Nephron progenitor cell (in vitro differentiated cells): ENCODE measurements around the gene CPLANE1.

ENCODE experiments used
- DNase-seq: peaks from one replicate; pipeline ENCODE4 v3.0.0; 2021
- H3K27ac Mint-ChIP-seq: 2 replicates; pipeline ENCODE4 v1.8.0; 2021; ENCODE audit warnings: mild to moderate bottlenecking, moderate library complexity, mixed read lengths
- H3K27me3 Mint-ChIP-seq: 2 replicates; pipeline ENCODE4 v1.8.0; 2021; ENCODE audit warnings: mild to moderate bottlenecking, low read depth, mixed read lengths; ENCODE audit not compliant: poor library complexity
- H3K36me3 Mint-ChIP-seq: 2 replicates; pipeline ENCODE4 v1.8.0; 2021; ENCODE audit warnings: low read depth, mixed read lengths
- H3K4me1 Mint-ChIP-seq: 2 replicates; pipeline ENCODE4 v1.8.0; 2021; ENCODE audit warnings: mixed read lengths
- H3K4me3 Mint-ChIP-seq: 2 replicates; pipeline ENCODE4 v1.8.0; 2021; ENCODE audit warnings: mild to moderate bottlenecking, moderate library complexity, mixed read lengths
- H3K9me3 Mint-ChIP-seq: 2 replicates; pipeline ENCODE4 v1.8.0; 2021; ENCODE audit warnings: mild to moderate bottlenecking, moderate library complexity, mixed read lengths
- TF ChIP-seq, protein P1 (sequence below): fragments of 200-600 bp; sonication (generic); IDR thresholded peaks from 2 replicates; pipeline ENCODE4 v1.5.0; 2021; ENCODE audit warnings: antibody characterized with exemption

The CPLANE1 gene

DNA sequence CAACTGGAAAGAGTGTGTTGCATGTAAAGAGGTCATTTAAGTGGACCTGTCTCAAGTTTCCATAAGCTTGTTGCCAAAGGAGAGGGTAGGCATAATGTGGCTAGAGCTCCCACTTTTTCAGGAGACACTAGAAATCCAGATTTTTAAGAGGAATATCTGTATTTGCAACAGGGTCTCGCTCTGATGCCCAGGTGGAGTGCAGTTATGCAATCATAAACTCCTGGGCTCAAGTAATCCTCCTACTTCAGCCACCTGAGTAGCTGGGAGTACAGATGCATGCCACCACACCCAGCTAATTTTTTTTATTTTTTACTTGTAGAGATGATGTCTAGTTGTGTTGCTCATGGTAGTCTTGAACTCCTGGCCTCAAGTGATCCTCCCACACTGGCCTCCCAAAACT, 189.1 kb downstream of the CPLANE1 start:
- no peak overlapping the region for H3K27ac Mint-ChIP-seq
- H3K9me3 Mint-ChIP-seq, result no peaks in the 10 kb centered on the region
- no peak for DNase-seq
- peaks cover 3% of the 10 kb centered on the region for H3K27me3 Mint-ChIP-seq
- H3K4me3 Mint-ChIP-seq, result no peak overlapping the region
- peaks cover 71% of the 10 kb centered on the region for H3K36me3 Mint-ChIP-seq
- TF ChIP-seq, protein P1, sequence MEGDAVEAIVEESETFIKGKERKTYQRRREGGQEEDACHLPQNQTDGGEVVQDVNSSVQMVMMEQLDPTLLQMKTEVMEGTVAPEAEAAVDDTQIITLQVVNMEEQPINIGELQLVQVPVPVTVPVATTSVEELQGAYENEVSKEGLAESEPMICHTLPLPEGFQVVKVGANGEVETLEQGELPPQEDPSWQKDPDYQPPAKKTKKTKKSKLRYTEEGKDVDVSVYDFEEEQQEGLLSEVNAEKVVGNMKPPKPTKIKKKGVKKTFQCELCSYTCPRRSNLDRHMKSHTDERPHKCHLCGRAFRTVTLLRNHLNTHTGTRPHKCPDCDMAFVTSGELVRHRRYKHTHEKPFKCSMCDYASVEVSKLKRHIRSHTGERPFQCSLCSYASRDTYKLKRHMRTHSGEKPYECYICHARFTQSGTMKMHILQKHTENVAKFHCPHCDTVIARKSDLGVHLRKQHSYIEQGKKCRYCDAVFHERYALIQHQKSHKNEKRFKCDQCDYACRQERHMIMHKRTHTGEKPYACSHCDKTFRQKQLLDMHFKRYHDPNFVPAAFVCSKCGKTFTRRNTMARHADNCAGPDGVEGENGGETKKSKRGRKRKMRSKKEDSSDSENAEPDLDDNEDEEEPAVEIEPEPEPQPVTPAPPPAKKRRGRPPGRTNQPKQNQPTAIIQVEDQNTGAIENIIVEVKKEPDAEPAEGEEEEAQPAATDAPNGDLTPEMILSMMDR, result no peak
- H3K4me1 Mint-ChIP-seq, result no peaks in the 10 kb centered on the region

DNA sequence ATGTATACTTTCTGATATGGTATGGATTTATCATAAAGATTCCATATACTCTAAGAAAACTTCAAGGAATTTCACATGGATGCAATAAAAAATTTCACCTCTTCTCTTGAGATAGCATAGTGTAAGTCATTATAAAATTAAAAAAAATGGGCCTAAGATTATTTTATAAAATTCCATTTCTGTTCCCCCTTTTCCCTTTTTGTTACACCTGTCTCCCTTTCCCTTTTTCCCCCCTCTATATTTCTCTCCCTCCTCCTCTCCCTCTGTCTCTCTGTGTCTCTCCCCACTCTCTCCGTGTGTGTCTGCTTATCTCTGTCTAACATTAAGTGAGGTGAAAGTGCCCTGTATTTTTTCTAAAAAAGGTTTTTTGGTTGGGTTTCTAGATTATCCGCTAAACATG, 192.4 kb downstream of the CPLANE1 start:
- no peak for DNase-seq
- no peak overlapping the region for H3K4me3 Mint-ChIP-seq
- TF ChIP-seq, protein P1, result no peak
- H3K4me1 Mint-ChIP-seq, result no peaks in the 10 kb centered on the region
- H3K36me3 Mint-ChIP-seq, result peaks cover 69% of the 10 kb centered on the region
- no peak overlapping the region for H3K27ac Mint-ChIP-seq
- H3K27me3 Mint-ChIP-seq, result no peaks in the 10 kb centered on the region
- H3K9me3 Mint-ChIP-seq, result no peaks in the 10 kb centered on the region
